IMR-90 (cell line): ENCODE measurements around the gene MAP3K13. TPM values are rescaled to one million over a fixed set of nuclear protein-coding genes. Genes with fewer than 3 reads are reported as not detected.

Experiments
- ATAC-seq: fragments of 200-7000 bp; cut with Tn5 transposase; 2 replicates; pipeline ENCODE4 v1.9.1; 2020; ENCODE audit warnings: low read depth, mild to moderate bottlenecking, moderate library complexity
- BruUV-seq: library from RNA; stranded (reverse); fragments of 400-500 nt; replicated peaks from 2 replicates; lab custom pipeline; 2021; lab: Mats Ljungman, UMichigan
- CTCF ChIA-PET: fragments of 300-600 bp; formaldehyde crosslinking; extraction: SDS; loops from one replicate; lab custom pipeline; 2021; ENCODE audit warnings: antibody characterized with exemption; lab: Yijun Ruan, JAX
- POLR2A ChIA-PET: fragments of 300-600 bp; sonication (Branson Sonifier 250); formaldehyde crosslinking; loops from one replicate; lab custom pipeline; 2022; ENCODE audit warnings: antibody characterized with exemption; ENCODE audit not compliant: unreplicated experiment; lab: Charles Lee
- DNase-seq: peaks from one replicate; pipeline ENCODE4 v3.0.0; 2013
- H2AFZ ChIP-seq: replicated peaks from 2 replicates; pipeline ENCODE3; 2013; ENCODE audit warnings: low read length, mild to moderate bottlenecking; ENCODE audit not compliant: poor library complexity
- H2AK5ac ChIP-seq: 2 replicates; pipeline ENCODE4 v1.6.1; 2013; ENCODE audit warnings: low read depth, low read length, inconsistent platforms
- H2AK9ac ChIP-seq: replicated peaks from 2 replicates; pipeline ENCODE3; 2013; ENCODE audit warnings: mild to moderate bottlenecking, low read depth, low read length, moderate library complexity; ENCODE audit not compliant: poor library complexity
- H2BK120ac ChIP-seq: 2 replicates; pipeline ENCODE4 v1.6.1; 2013; ENCODE audit warnings: low read depth, low read length, inconsistent platforms
- H2BK15ac ChIP-seq: 3 replicates; pipeline ENCODE4 v1.6.1; 2013; ENCODE audit warnings: low read depth, low read length, inconsistent platforms
- H2BK20ac ChIP-seq: 2 replicates; pipeline ENCODE4 v1.6.1; 2013; ENCODE audit warnings: low read depth, mild to moderate bottlenecking, inconsistent platforms, low read length, moderate library complexity
- H2BK5ac ChIP-seq: 2 replicates; pipeline ENCODE4 v1.6.1; 2013; ENCODE audit warnings: mild to moderate bottlenecking, low read depth, low read length, inconsistent platforms; ENCODE audit not compliant: poor library complexity, severe bottlenecking
- H3K14ac ChIP-seq: replicated peaks from 2 replicates; pipeline ENCODE4 v1.6.1; 2013; ENCODE audit warnings: low read depth, low read length, inconsistent platforms
- H3K18ac ChIP-seq: 2 replicates; pipeline ENCODE4 v1.6.1; 2013; ENCODE audit warnings: low read depth, low read length, control low read depth
- H3K23ac ChIP-seq: 2 replicates; pipeline ENCODE4 v1.6.1; 2013; ENCODE audit warnings: low read depth, low read length, inconsistent platforms
- H3K27ac ChIP-seq: 2 replicates; pipeline ENCODE4 v1.5.1; 2013; ENCODE audit warnings: mild to moderate bottlenecking, control low read depth, low read length; ENCODE audit not compliant: insufficient read depth
- H3K27me3 ChIP-seq: 2 replicates; pipeline ENCODE4 v1.6.1; 2013; ENCODE audit warnings: low read length; ENCODE audit not compliant: control insufficient read depth, insufficient read depth
- H3K36me3 ChIP-seq: 2 replicates; pipeline ENCODE4 v1.6.1; 2013; ENCODE audit warnings: low read length, mixed read lengths; ENCODE audit not compliant: control insufficient read depth, insufficient read depth
- H3K4ac ChIP-seq: 2 replicates; pipeline ENCODE4 v1.6.1; 2013; ENCODE audit warnings: low read depth, low read length, inconsistent platforms
- H3K4me1 ChIP-seq: 2 replicates; pipeline ENCODE4 v1.6.1; 2013; ENCODE audit warnings: low read length, mixed read lengths; ENCODE audit not compliant: control insufficient read depth, insufficient read depth
- H3K4me2 ChIP-seq: 2 replicates; pipeline ENCODE4 v1.6.1; 2013; ENCODE audit warnings: low read depth, mild to moderate bottlenecking, control low read depth, low read length, moderate library complexity
- H3K4me3 ChIP-seq: 2 replicates; pipeline ENCODE4 v1.5.1; 2013; ENCODE audit warnings: low read depth, mild to moderate bottlenecking, control low read depth, low read length, moderate library complexity; ENCODE audit not compliant: insufficient read depth
- H3K56ac ChIP-seq: 2 replicates; pipeline ENCODE4 v1.6.1; 2013; ENCODE audit warnings: low read length, inconsistent platforms; ENCODE audit not compliant: insufficient read depth; ENCODE audit errors: extremely low read depth
- H3K79me1 ChIP-seq, 2 experiments: 2 replicates each; pipeline ENCODE4 v1.6.1; 2013; ENCODE audit warnings: low read length in 2 of 2, inconsistent platforms in 1 of 2, low read depth in 1 of 2
- H3K9ac ChIP-seq: 2 replicates; pipeline ENCODE4 v1.6.1; 2013; ENCODE audit warnings: low read depth, low read length, control low read depth
- H3K9me1 ChIP-seq: 2 replicates; pipeline ENCODE4 v1.6.1; 2013; ENCODE audit warnings: low read length, inconsistent platforms; ENCODE audit not compliant: insufficient read depth
- H3K9me3 ChIP-seq: 2 replicates; pipeline ENCODE4 v1.6.1; 2013; ENCODE audit warnings: low read length; ENCODE audit not compliant: control insufficient read depth, insufficient read depth
- H4K20me1 ChIP-seq: 2 replicates; pipeline ENCODE4 v1.6.1; 2013; ENCODE audit warnings: low read length, inconsistent platforms; ENCODE audit not compliant: insufficient read depth
- H4K5ac ChIP-seq: 2 replicates; pipeline ENCODE4 v1.6.1; 2013; ENCODE audit warnings: mild to moderate bottlenecking, low read depth, low read length, control low read depth
- H4K8ac ChIP-seq, 2 experiments: 2 replicates each; pipeline ENCODE4 v1.6.1; 2013; ENCODE audit warnings: low read depth in 2 of 2, low read length in 2 of 2, control low read depth in 1 of 2, inconsistent platforms in 1 of 2
- H4K91ac ChIP-seq: 2 replicates; pipeline ENCODE4 v1.6.1; 2013; ENCODE audit warnings: low read depth, low read length, inconsistent platforms; ENCODE audit not compliant: insufficient read depth
- BHLHE40 ChIP-seq: fragments of 150-350 bp; IDR thresholded peaks from 2 replicates; pipeline ENCODE4 v1.6.1; 2016; ENCODE audit warnings: mild to moderate bottlenecking, low read depth, low read length
- CEBPB ChIP-seq: IDR thresholded peaks from 2 replicates; pipeline ENCODE4 v1.6.1; 2012; ENCODE audit warnings: low read depth, low read length, improper control_type of control experiment
- CHD1 ChIP-seq: IDR thresholded peaks from 2 replicates; pipeline ENCODE4 v1.6.1; 2012; ENCODE audit warnings: low read depth, low read length, improper control_type of control experiment
- FOS ChIP-seq: fragments of 150-350 bp; IDR thresholded peaks from 2 replicates; pipeline ENCODE4 v1.6.1; 2016; ENCODE audit warnings: low read depth, low read length
- MAFK ChIP-seq: IDR thresholded peaks from 2 replicates; pipeline ENCODE4 v1.6.1; 2012; ENCODE audit warnings: low read depth, low read length, improper control_type of control experiment
- MAZ ChIP-seq: IDR thresholded peaks from 2 replicates; pipeline ENCODE4 v1.6.1; 2012; ENCODE audit warnings: low read depth, mild to moderate bottlenecking, low read length, improper control_type of control experiment, moderate library complexity, borderline replicate concordance
- MXI1 ChIP-seq: IDR thresholded peaks from 2 replicates; pipeline ENCODE4 v1.6.1; 2012; ENCODE audit warnings: low read depth, mild to moderate bottlenecking, low read length, moderate library complexity, borderline replicate concordance
- NFE2L2 ChIP-seq: fragments of 150-350 bp; IDR thresholded peaks from 2 replicates; pipeline ENCODE4 v1.6.1; 2016; ENCODE audit warnings: low read depth, mild to moderate bottlenecking, low read length
- POLR2A ChIP-seq: IDR thresholded peaks from 2 replicates; pipeline ENCODE4 v1.6.1; 2012; ENCODE audit warnings: mild to moderate bottlenecking, low read depth, low read length
- RAD21 ChIP-seq: IDR thresholded peaks from 2 replicates; pipeline ENCODE4 v1.6.1; 2012; ENCODE audit warnings: low read length, improper control_type of control experiment
- RCOR1 ChIP-seq: IDR thresholded peaks from 2 replicates; pipeline ENCODE4 v1.6.1; 2012; ENCODE audit warnings: mild to moderate bottlenecking, low read length, improper control_type of control experiment; ENCODE audit not compliant: insufficient replicate concordance
- RFX5 ChIP-seq: IDR thresholded peaks from 2 replicates; pipeline ENCODE4 v1.8.0; 2012; ENCODE audit warnings: low read depth, mild to moderate bottlenecking, low read length, moderate library complexity
- SMC3 ChIP-seq: fragments of 150-350 bp; IDR thresholded peaks from 2 replicates; pipeline ENCODE4 v1.6.1; 2016; ENCODE audit warnings: low read depth, mild to moderate bottlenecking, antibody characterized with exemption, low read length, moderate library complexity
- WGBS, 2 experiments: methylation state at CpG; one replicate each; pipeline versions ENCODE4 v1.1.5 to v1.1.7; 2013; ENCODE audit warnings: missing lambda C conversion rate in 2 of 2; ENCODE audit not compliant: insufficient read length in 1 of 2; ENCODE audit errors: extremely low coverage in 2 of 2; 5-methylcytosine and 5-hydroxymethylcytosine counted together
- dilution Hi-C: fragments of 300-500 bp; cut with HindIII; formaldehyde crosslinking; loops from one replicate; pipeline ENCODE4 v1.14.3; 2018; ENCODE audit warnings: low sequenced_read_pairs; ENCODE audit not compliant: unreplicated experiment
- in situ Hi-C: fragments of 300-500 bp; cut with MboI; formaldehyde crosslinking; loops from 3 replicates; pipeline ENCODE4 v1.14.3; 2019; ENCODE audit warnings: low sequenced_read_pairs, inconsistent platforms, mixed read lengths
- intact Hi-C: fragments of 100-400 bp; cut with micrococcal nuclease; formaldehyde crosslinking; loops from 2 replicates; pipeline ENCODE4 v1.10.0; 2022
- polyA plus RNA-seq, 3 experiments: library from polyadenylated mRNA; depleted of rRNA; stranded (reverse); fragments of >200 nt; gene quantifications; 2 replicates each; pipeline ENCODE4 v1.2.3, GENCODE V29; 2012; ENCODE audit warnings: low replicate concordance in 1 of 3
- total RNA-seq: library from RNA; depleted of rRNA; stranded (reverse); fragments of >200 nt; gene quantifications from 2 replicates; pipeline ENCODE4 v1.2.3, GENCODE V29; 2012
- TF ChIP-seq, protein P1 (sequence below): fragments of 150-350 bp; IDR thresholded peaks from 2 replicates; pipeline ENCODE4 v1.6.1; 2017; ENCODE audit warnings: mild to moderate bottlenecking, antibody characterized with exemption, low read length, low read depth
- TF ChIP-seq, protein P2 (sequence below): fragments of 150-350 bp; IDR thresholded peaks from 2 replicates; pipeline ENCODE4 v1.6.1; 2016; ENCODE audit warnings: low read depth, mild to moderate bottlenecking, low read length, moderate library complexity, borderline replicate concordance
- TF ChIP-seq, protein P3 (sequence below): conservative IDR thresholded peaks from 2 replicates; pipeline ENCODE4 v1.5.1; 2012; ENCODE audit warnings: mild to moderate bottlenecking, low read depth, low read length, improper control_type of control experiment

Gene MAP3K13
- total and polyA plus RNA-seq, 2 of the 4 experiments (the other 2 are of a cell fraction) = 9.9 to 17.6 TPM

DNA sequence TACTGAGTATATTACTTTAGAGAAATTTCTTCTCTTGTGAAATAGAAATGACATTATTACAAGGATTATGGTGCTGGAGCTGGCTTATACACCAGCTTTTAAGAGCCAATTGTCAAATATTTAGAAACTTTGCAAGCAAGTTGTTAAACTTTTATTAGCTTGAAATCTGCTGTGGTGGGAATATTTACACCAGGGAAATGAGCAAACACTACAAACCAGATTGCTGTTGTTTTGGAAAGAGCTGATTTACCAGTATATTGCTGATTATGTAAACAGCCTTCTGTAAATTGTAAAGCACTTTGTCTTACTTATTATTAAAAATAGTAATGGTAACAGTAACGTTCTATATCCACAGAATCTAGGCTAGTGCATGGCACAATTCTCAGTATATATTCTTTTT lies 61.5 kb downstream of the MAP3K13 start:
- WGBS, 2 experiments = no CpG with 5 or more reads among the region's 1 CpG
- no TSS peak for BruUV-seq

More for the DNA sequence above, 61.5 kb downstream of the MAP3K13 start:
- H3K56ac ChIP-seq = no peak overlapping the region
- no peak overlapping the region for H2BK5ac ChIP-seq
- H3K27me3 ChIP-seq = no peaks in the 10 kb centered on the region
- H3K9me1 ChIP-seq = 0 out of 2 replicates have a peak, but pooled peaks cover 3% of the 10 kb centered on the region
- in situ Hi-C loops = no loop called here
- ChIA-PET POLR2A (no interaction called here), CTCF (interaction anchor here (1.6 to 1.9 kb wide), 3 partner anchors 11 to 36 kb away, joined by 4 to 9 read pairs (median 7); no protein-coding TSS in a partner anchor)
- no peak overlapping the region for H4K8ac ChIP-seq
- intact Hi-C loops = no loop called here
- no peak overlapping the region for H3K27ac ChIP-seq
- no peak overlapping the region for H2BK120ac ChIP-seq
- no peak overlapping the region for H3K4me2 ChIP-seq
- H3K14ac ChIP-seq = no peak overlapping the region
- dilution Hi-C loops = no loop called here
- H3K9ac ChIP-seq = no peak overlapping the region
- no peak overlapping the region for H3K18ac ChIP-seq
- H4K91ac ChIP-seq = no peak overlapping the region
- no peaks in the 10 kb centered on the region for H3K79me1 ChIP-seq
- H2AK5ac ChIP-seq = no peak overlapping the region
- no peaks in the 10 kb centered on the region for H4K20me1 ChIP-seq
- no peak overlapping the region for H2AFZ ChIP-seq
- no peak overlapping the region for H3K4ac ChIP-seq
- TF ChIP-seq RAD21 = no peak
- no peak for TF ChIP-seq MAFK
- TF ChIP-seq, protein P1, sequence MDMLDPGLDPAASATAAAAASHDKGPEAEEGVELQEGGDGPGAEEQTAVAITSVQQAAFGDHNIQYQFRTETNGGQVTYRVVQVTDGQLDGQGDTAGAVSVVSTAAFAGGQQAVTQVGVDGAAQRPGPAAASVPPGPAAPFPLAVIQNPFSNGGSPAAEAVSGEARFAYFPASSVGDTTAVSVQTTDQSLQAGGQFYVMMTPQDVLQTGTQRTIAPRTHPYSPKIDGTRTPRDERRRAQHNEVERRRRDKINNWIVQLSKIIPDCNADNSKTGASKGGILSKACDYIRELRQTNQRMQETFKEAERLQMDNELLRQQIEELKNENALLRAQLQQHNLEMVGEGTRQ = no peak
- TF ChIP-seq NFE2L2 = no peak
- TF ChIP-seq, protein P2, sequence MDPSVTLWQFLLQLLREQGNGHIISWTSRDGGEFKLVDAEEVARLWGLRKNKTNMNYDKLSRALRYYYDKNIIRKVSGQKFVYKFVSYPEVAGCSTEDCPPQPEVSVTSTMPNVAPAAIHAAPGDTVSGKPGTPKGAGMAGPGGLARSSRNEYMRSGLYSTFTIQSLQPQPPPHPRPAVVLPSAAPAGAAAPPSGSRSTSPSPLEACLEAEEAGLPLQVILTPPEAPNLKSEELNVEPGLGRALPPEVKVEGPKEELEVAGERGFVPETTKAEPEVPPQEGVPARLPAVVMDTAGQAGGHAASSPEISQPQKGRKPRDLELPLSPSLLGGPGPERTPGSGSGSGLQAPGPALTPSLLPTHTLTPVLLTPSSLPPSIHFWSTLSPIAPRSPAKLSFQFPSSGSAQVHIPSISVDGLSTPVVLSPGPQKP = no peak
- TF ChIP-seq CHD1 = no peak
- TF ChIP-seq FOS = no peak
- TF ChIP-seq RFX5 = no peak
- TF ChIP-seq MXI1 = no peak
- TF ChIP-seq RCOR1 = no peak
- no peak for TF ChIP-seq CEBPB
- no peak for TF ChIP-seq POLR2A
- TF ChIP-seq MAZ = no peak
- no peak for TF ChIP-seq BHLHE40
- TF ChIP-seq SMC3 = no peak
- TF ChIP-seq, protein P3, sequence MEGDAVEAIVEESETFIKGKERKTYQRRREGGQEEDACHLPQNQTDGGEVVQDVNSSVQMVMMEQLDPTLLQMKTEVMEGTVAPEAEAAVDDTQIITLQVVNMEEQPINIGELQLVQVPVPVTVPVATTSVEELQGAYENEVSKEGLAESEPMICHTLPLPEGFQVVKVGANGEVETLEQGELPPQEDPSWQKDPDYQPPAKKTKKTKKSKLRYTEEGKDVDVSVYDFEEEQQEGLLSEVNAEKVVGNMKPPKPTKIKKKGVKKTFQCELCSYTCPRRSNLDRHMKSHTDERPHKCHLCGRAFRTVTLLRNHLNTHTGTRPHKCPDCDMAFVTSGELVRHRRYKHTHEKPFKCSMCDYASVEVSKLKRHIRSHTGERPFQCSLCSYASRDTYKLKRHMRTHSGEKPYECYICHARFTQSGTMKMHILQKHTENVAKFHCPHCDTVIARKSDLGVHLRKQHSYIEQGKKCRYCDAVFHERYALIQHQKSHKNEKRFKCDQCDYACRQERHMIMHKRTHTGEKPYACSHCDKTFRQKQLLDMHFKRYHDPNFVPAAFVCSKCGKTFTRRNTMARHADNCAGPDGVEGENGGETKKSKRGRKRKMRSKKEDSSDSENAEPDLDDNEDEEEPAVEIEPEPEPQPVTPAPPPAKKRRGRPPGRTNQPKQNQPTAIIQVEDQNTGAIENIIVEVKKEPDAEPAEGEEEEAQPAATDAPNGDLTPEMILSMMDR = no peak
- DNase-seq = no peak
- no peak overlapping the region for H3K4me3 ChIP-seq
- H2BK20ac ChIP-seq = no peak overlapping the region
- H2BK15ac ChIP-seq = no peak overlapping the region
- H3K36me3 ChIP-seq = no peaks in the 10 kb centered on the region
- H3K4me1 ChIP-seq = peaks cover 2% of the 10 kb centered on the region; the same call in 1 of the 2 replicates
- ATAC-seq = no peak
- H4K5ac ChIP-seq = no peak overlapping the region
- H3K9me3 ChIP-seq = no peaks in the 10 kb centered on the region
- H2AK9ac ChIP-seq = no peak overlapping the region
- H3K23ac ChIP-seq = no peak overlapping the region
